IMR-90 (cell line): ENCODE results near the gene UCP2. TPM values are rescaled to one million over a fixed set of nuclear protein-coding genes. Genes with fewer than 3 reads are reported as not detected.

Experiments
- ATAC-seq: fragments of 200-7000 bp; cut with Tn5 transposase; 2 replicates; pipeline ENCODE4 v1.9.1; 2020; ENCODE audit warnings: low read depth, mild to moderate bottlenecking, moderate library complexity
- BruUV-seq: library from RNA; stranded (reverse); fragments of 400-500 nt; replicated peaks from 2 replicates; lab custom pipeline; 2021; lab: Mats Ljungman, UMichigan
- CTCF ChIA-PET: fragments of 300-600 bp; formaldehyde crosslinking; extraction: SDS; loops from one replicate; lab custom pipeline; 2021; ENCODE audit warnings: antibody characterized with exemption; lab: Yijun Ruan, JAX
- POLR2A ChIA-PET: fragments of 300-600 bp; sonication (Branson Sonifier 250); formaldehyde crosslinking; loops from one replicate; lab custom pipeline; 2022; ENCODE audit warnings: antibody characterized with exemption; ENCODE audit not compliant: unreplicated experiment; lab: Charles Lee
- DNase-seq: peaks from one replicate; pipeline ENCODE4 v3.0.0; 2013
- H2AFZ ChIP-seq: replicated peaks from 2 replicates; pipeline ENCODE3; 2013; ENCODE audit warnings: low read length, mild to moderate bottlenecking; ENCODE audit not compliant: poor library complexity
- H2AK5ac ChIP-seq: 2 replicates; pipeline ENCODE4 v1.6.1; 2013; ENCODE audit warnings: low read depth, low read length, inconsistent platforms
- H2AK9ac ChIP-seq: replicated peaks from 2 replicates; pipeline ENCODE3; 2013; ENCODE audit warnings: mild to moderate bottlenecking, low read depth, low read length, moderate library complexity; ENCODE audit not compliant: poor library complexity
- H2BK120ac ChIP-seq: 2 replicates; pipeline ENCODE4 v1.6.1; 2013; ENCODE audit warnings: low read depth, low read length, inconsistent platforms
- H2BK15ac ChIP-seq: 3 replicates; pipeline ENCODE4 v1.6.1; 2013; ENCODE audit warnings: low read depth, low read length, inconsistent platforms
- H2BK20ac ChIP-seq: 2 replicates; pipeline ENCODE4 v1.6.1; 2013; ENCODE audit warnings: low read depth, mild to moderate bottlenecking, inconsistent platforms, low read length, moderate library complexity
- H2BK5ac ChIP-seq: 2 replicates; pipeline ENCODE4 v1.6.1; 2013; ENCODE audit warnings: mild to moderate bottlenecking, low read depth, low read length, inconsistent platforms; ENCODE audit not compliant: poor library complexity, severe bottlenecking
- H3K14ac ChIP-seq: replicated peaks from 2 replicates; pipeline ENCODE4 v1.6.1; 2013; ENCODE audit warnings: low read depth, low read length, inconsistent platforms
- H3K18ac ChIP-seq: 2 replicates; pipeline ENCODE4 v1.6.1; 2013; ENCODE audit warnings: low read depth, low read length, control low read depth
- H3K23ac ChIP-seq: 2 replicates; pipeline ENCODE4 v1.6.1; 2013; ENCODE audit warnings: low read depth, low read length, inconsistent platforms
- H3K27ac ChIP-seq: 2 replicates; pipeline ENCODE4 v1.5.1; 2013; ENCODE audit warnings: mild to moderate bottlenecking, control low read depth, low read length; ENCODE audit not compliant: insufficient read depth
- H3K27me3 ChIP-seq: 2 replicates; pipeline ENCODE4 v1.6.1; 2013; ENCODE audit warnings: low read length; ENCODE audit not compliant: control insufficient read depth, insufficient read depth
- H3K36me3 ChIP-seq: 2 replicates; pipeline ENCODE4 v1.6.1; 2013; ENCODE audit warnings: low read length, mixed read lengths; ENCODE audit not compliant: control insufficient read depth, insufficient read depth
- H3K4ac ChIP-seq: 2 replicates; pipeline ENCODE4 v1.6.1; 2013; ENCODE audit warnings: low read depth, low read length, inconsistent platforms
- H3K4me1 ChIP-seq: 2 replicates; pipeline ENCODE4 v1.6.1; 2013; ENCODE audit warnings: low read length, mixed read lengths; ENCODE audit not compliant: control insufficient read depth, insufficient read depth
- H3K4me2 ChIP-seq: 2 replicates; pipeline ENCODE4 v1.6.1; 2013; ENCODE audit warnings: low read depth, mild to moderate bottlenecking, control low read depth, low read length, moderate library complexity
- H3K4me3 ChIP-seq: 2 replicates; pipeline ENCODE4 v1.5.1; 2013; ENCODE audit warnings: low read depth, mild to moderate bottlenecking, control low read depth, low read length, moderate library complexity; ENCODE audit not compliant: insufficient read depth
- H3K56ac ChIP-seq: 2 replicates; pipeline ENCODE4 v1.6.1; 2013; ENCODE audit warnings: low read length, inconsistent platforms; ENCODE audit not compliant: insufficient read depth; ENCODE audit errors: extremely low read depth
- H3K79me1 ChIP-seq, 2 experiments: 2 replicates each; pipeline ENCODE4 v1.6.1; 2013; ENCODE audit warnings: low read length in 2 of 2, inconsistent platforms in 1 of 2, low read depth in 1 of 2
- H3K9ac ChIP-seq: 2 replicates; pipeline ENCODE4 v1.6.1; 2013; ENCODE audit warnings: low read depth, low read length, control low read depth
- H3K9me1 ChIP-seq: 2 replicates; pipeline ENCODE4 v1.6.1; 2013; ENCODE audit warnings: low read length, inconsistent platforms; ENCODE audit not compliant: insufficient read depth
- H3K9me3 ChIP-seq: 2 replicates; pipeline ENCODE4 v1.6.1; 2013; ENCODE audit warnings: low read length; ENCODE audit not compliant: control insufficient read depth, insufficient read depth
- H4K20me1 ChIP-seq: 2 replicates; pipeline ENCODE4 v1.6.1; 2013; ENCODE audit warnings: low read length, inconsistent platforms; ENCODE audit not compliant: insufficient read depth
- H4K5ac ChIP-seq: 2 replicates; pipeline ENCODE4 v1.6.1; 2013; ENCODE audit warnings: mild to moderate bottlenecking, low read depth, low read length, control low read depth
- H4K8ac ChIP-seq, 2 experiments: 2 replicates each; pipeline ENCODE4 v1.6.1; 2013; ENCODE audit warnings: low read depth in 2 of 2, low read length in 2 of 2, control low read depth in 1 of 2, inconsistent platforms in 1 of 2
- H4K91ac ChIP-seq: 2 replicates; pipeline ENCODE4 v1.6.1; 2013; ENCODE audit warnings: low read depth, low read length, inconsistent platforms; ENCODE audit not compliant: insufficient read depth
- BHLHE40 ChIP-seq: fragments of 150-350 bp; IDR thresholded peaks from 2 replicates; pipeline ENCODE4 v1.6.1; 2016; ENCODE audit warnings: mild to moderate bottlenecking, low read depth, low read length
- CEBPB ChIP-seq: IDR thresholded peaks from 2 replicates; pipeline ENCODE4 v1.6.1; 2012; ENCODE audit warnings: low read depth, low read length, improper control_type of control experiment
- CHD1 ChIP-seq: IDR thresholded peaks from 2 replicates; pipeline ENCODE4 v1.6.1; 2012; ENCODE audit warnings: low read depth, low read length, improper control_type of control experiment
- FOS ChIP-seq: fragments of 150-350 bp; IDR thresholded peaks from 2 replicates; pipeline ENCODE4 v1.6.1; 2016; ENCODE audit warnings: low read depth, low read length
- MAFK ChIP-seq: IDR thresholded peaks from 2 replicates; pipeline ENCODE4 v1.6.1; 2012; ENCODE audit warnings: low read depth, low read length, improper control_type of control experiment
- MAZ ChIP-seq: IDR thresholded peaks from 2 replicates; pipeline ENCODE4 v1.6.1; 2012; ENCODE audit warnings: low read depth, mild to moderate bottlenecking, low read length, improper control_type of control experiment, moderate library complexity, borderline replicate concordance
- MXI1 ChIP-seq: IDR thresholded peaks from 2 replicates; pipeline ENCODE4 v1.6.1; 2012; ENCODE audit warnings: low read depth, mild to moderate bottlenecking, low read length, moderate library complexity, borderline replicate concordance
- NFE2L2 ChIP-seq: fragments of 150-350 bp; IDR thresholded peaks from 2 replicates; pipeline ENCODE4 v1.6.1; 2016; ENCODE audit warnings: low read depth, mild to moderate bottlenecking, low read length
- POLR2A ChIP-seq: IDR thresholded peaks from 2 replicates; pipeline ENCODE4 v1.6.1; 2012; ENCODE audit warnings: mild to moderate bottlenecking, low read depth, low read length
- RAD21 ChIP-seq: IDR thresholded peaks from 2 replicates; pipeline ENCODE4 v1.6.1; 2012; ENCODE audit warnings: low read length, improper control_type of control experiment
- RCOR1 ChIP-seq: IDR thresholded peaks from 2 replicates; pipeline ENCODE4 v1.6.1; 2012; ENCODE audit warnings: mild to moderate bottlenecking, low read length, improper control_type of control experiment; ENCODE audit not compliant: insufficient replicate concordance
- RFX5 ChIP-seq: IDR thresholded peaks from 2 replicates; pipeline ENCODE4 v1.8.0; 2012; ENCODE audit warnings: low read depth, mild to moderate bottlenecking, low read length, moderate library complexity
- SMC3 ChIP-seq: fragments of 150-350 bp; IDR thresholded peaks from 2 replicates; pipeline ENCODE4 v1.6.1; 2016; ENCODE audit warnings: low read depth, mild to moderate bottlenecking, antibody characterized with exemption, low read length, moderate library complexity
- WGBS, 2 experiments: methylation state at CpG; one replicate each; pipeline versions ENCODE4 v1.1.5 to v1.1.7; 2013; ENCODE audit warnings: missing lambda C conversion rate in 2 of 2; ENCODE audit not compliant: insufficient read length in 1 of 2; ENCODE audit errors: extremely low coverage in 2 of 2; 5-methylcytosine and 5-hydroxymethylcytosine counted together
- dilution Hi-C: fragments of 300-500 bp; cut with HindIII; formaldehyde crosslinking; loops from one replicate; pipeline ENCODE4 v1.14.3; 2018; ENCODE audit warnings: low sequenced_read_pairs; ENCODE audit not compliant: unreplicated experiment
- in situ Hi-C: fragments of 300-500 bp; cut with MboI; formaldehyde crosslinking; loops from 3 replicates; pipeline ENCODE4 v1.14.3; 2019; ENCODE audit warnings: low sequenced_read_pairs, inconsistent platforms, mixed read lengths
- intact Hi-C: fragments of 100-400 bp; cut with micrococcal nuclease; formaldehyde crosslinking; loops from 2 replicates; pipeline ENCODE4 v1.10.0; 2022
- polyA plus RNA-seq, 3 experiments: library from polyadenylated mRNA; depleted of rRNA; stranded (reverse); fragments of >200 nt; gene quantifications; 2 replicates each; pipeline ENCODE4 v1.2.3, GENCODE V29; 2012; ENCODE audit warnings: low replicate concordance in 1 of 3
- total RNA-seq: library from RNA; depleted of rRNA; stranded (reverse); fragments of >200 nt; gene quantifications from 2 replicates; pipeline ENCODE4 v1.2.3, GENCODE V29; 2012
- TF ChIP-seq, protein P1 (sequence below): conservative IDR thresholded peaks from 2 replicates; pipeline ENCODE4 v1.5.1; 2012; ENCODE audit warnings: mild to moderate bottlenecking, low read depth, low read length, improper control_type of control experiment
- TF ChIP-seq, protein P2 (sequence below): fragments of 150-350 bp; IDR thresholded peaks from 2 replicates; pipeline ENCODE4 v1.6.1; 2017; ENCODE audit warnings: mild to moderate bottlenecking, antibody characterized with exemption, low read length, low read depth

The UCP2 gene
- total and polyA plus RNA-seq, 2 of the 4 experiments (the other 2 are of a cell fraction) = 2.0 to 11.9 TPM

DNA sequence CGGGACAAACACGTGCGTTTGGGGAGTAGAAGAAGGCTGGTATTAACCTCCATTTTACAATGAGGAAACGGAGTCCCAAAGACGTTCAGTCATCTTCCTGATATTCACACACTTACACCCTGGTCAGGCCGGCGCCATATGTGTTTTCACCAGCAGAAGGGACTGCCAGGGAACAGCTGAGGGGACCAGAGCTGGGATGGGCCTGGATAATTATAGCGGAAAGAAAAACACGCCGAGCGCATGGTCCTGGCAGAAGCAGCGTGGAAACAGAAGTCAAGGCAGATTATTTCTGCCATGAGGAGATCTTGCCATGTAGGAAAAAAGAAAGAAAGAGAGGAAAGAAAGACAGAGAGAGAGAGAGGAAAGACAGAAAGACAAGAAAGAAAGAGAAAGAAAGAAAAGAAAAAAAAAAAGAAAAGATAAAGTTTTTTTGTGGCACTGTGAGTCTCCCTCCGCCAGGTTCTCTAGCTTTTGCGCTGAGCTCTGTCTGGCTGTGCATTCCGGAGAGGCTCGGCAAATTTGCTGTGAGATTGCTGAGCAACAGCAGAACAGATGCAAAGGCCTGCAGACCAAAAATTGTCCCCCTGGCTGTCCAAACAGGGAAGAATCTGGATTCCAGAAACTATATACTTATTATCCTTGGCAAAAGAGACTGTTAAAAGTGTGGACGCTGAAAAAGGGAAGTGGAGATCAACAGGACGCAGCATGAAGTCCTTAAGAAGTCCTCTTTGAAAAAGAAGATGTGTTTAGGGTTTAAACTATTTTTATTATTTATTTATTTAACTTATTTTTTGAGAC lies 1.3 kb upstream of the UCP2 start:
- Histone ChIP-seq H3K27ac (no peak overlapping the region; the same call in 1 of the 2 replicates), H4K5ac (no peak overlapping the region), H3K4me2 (peak overlapping the region; percentile 68), H3K56ac (no peak overlapping the region), H3K36me3 (no peaks in the 10 kb centered on the region), H3K4me3 (peak overlapping the region; percentile 58; the same call in 1 of the 2 replicates), H3K18ac (no peak overlapping the region), H4K8ac (no peak overlapping the region), H2AK5ac (no peak overlapping the region), H3K27me3 (no peaks in the 10 kb centered on the region), H3K14ac (no peak overlapping the region), H2BK15ac (no peak overlapping the region), H3K9me3 (no peaks in the 10 kb centered on the region), H3K9ac (no peak overlapping the region), H3K4ac (no peak overlapping the region), H3K9me1 (peaks cover 9% of the 10 kb centered on the region; the same call in 1 of the 2 replicates), H2BK5ac (no peak overlapping the region), H4K20me1 (peaks cover 3% of the 10 kb centered on the region; the same call in 1 of the 2 replicates), H2AFZ (peak overlapping the region; percentile 99), H4K91ac (no peak overlapping the region), H2BK20ac (no peak overlapping the region), H3K4me1 (no peaks in the 10 kb centered on the region; the same call in 1 of the 2 replicates), H2AK9ac (no peak overlapping the region), H2BK120ac (no peak overlapping the region), H3K23ac (no peak overlapping the region), H3K79me1 (0 out of 4 replicates have a peak, but pooled peaks cover 0 to 10% of the 10 kb centered on the region in 2 experiments)
- in situ Hi-C loops = no loop called here
- dilution Hi-C loops = no loop called here
- no TSS peak for BruUV-seq
- DNase-seq (no peak), ATAC-seq (no peak)
- 90% methylated on average over 9 of the region's 18 CpGs; no CpG with 5 or more reads in 1 of the 2 experiments for WGBS, 2 experiments
- ChIA-PET POLR2A (no interaction called here), CTCF (no interaction called here)
- intact Hi-C loops = loop anchor here (10.0 kb wide), 1 partner anchor 331 kb away; the partner anchor contains the start of gene P4HA3
- TF ChIP-seq MAFK = no peak
- no peak for TF ChIP-seq POLR2A
- TF ChIP-seq RFX5 = no peak
- TF ChIP-seq, protein P1, sequence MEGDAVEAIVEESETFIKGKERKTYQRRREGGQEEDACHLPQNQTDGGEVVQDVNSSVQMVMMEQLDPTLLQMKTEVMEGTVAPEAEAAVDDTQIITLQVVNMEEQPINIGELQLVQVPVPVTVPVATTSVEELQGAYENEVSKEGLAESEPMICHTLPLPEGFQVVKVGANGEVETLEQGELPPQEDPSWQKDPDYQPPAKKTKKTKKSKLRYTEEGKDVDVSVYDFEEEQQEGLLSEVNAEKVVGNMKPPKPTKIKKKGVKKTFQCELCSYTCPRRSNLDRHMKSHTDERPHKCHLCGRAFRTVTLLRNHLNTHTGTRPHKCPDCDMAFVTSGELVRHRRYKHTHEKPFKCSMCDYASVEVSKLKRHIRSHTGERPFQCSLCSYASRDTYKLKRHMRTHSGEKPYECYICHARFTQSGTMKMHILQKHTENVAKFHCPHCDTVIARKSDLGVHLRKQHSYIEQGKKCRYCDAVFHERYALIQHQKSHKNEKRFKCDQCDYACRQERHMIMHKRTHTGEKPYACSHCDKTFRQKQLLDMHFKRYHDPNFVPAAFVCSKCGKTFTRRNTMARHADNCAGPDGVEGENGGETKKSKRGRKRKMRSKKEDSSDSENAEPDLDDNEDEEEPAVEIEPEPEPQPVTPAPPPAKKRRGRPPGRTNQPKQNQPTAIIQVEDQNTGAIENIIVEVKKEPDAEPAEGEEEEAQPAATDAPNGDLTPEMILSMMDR = no peak
- no peak for TF ChIP-seq SMC3
- TF ChIP-seq CHD1 = no peak
- TF ChIP-seq, protein P2, sequence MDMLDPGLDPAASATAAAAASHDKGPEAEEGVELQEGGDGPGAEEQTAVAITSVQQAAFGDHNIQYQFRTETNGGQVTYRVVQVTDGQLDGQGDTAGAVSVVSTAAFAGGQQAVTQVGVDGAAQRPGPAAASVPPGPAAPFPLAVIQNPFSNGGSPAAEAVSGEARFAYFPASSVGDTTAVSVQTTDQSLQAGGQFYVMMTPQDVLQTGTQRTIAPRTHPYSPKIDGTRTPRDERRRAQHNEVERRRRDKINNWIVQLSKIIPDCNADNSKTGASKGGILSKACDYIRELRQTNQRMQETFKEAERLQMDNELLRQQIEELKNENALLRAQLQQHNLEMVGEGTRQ = no peak
- TF ChIP-seq RAD21 = no peak
- TF ChIP-seq MAZ = no peak
- TF ChIP-seq CEBPB = no peak
- no peak for TF ChIP-seq RCOR1
- no peak for TF ChIP-seq MXI1
- no peak for TF ChIP-seq FOS
- no peak for TF ChIP-seq NFE2L2
- no peak for TF ChIP-seq BHLHE40
